ENCODE data around the gene NUP188. TPM values are rescaled to one million over a fixed set of nuclear protein-coding genes. Genes with fewer than 3 reads are reported as not detected.

Gene NUP188
- total and polyA plus RNA-seq, 2 donors (not counting 1 experiment from before 2014, with no cell fraction given), result 42.8 to 83.6 TPM

Other genes with a start within 250 kb of the NUP188 start
- 3.7 and 4.2 TPM in 2 replicates for gene PKN3, start 245.2 kb upstream of the NUP188 start, total RNA-seq
- 1.4 and 1.8 TPM in 2 replicates for gene PKN3, start 245.2 kb upstream of the NUP188 start, polyA plus RNA-seq
- gene ZDHHC12, start 223.6 kb upstream of the NUP188 start, total RNA-seq, result 25.3 and 28.5 TPM in 2 replicates
- 31.0 and 47.0 TPM in 2 replicates for gene ZDHHC12, start 223.6 kb upstream of the NUP188 start, polyA plus RNA-seq
- gene ZER1, start 175.8 kb upstream of the NUP188 start, total RNA-seq, result 42.2 and 44.0 TPM in 2 replicates
- gene ZER1, start 175.8 kb upstream of the NUP188 start, polyA plus RNA-seq, result 22.8 and 26.9 TPM in 2 replicates
- gene TBC1D13, start 160.4 kb upstream of the NUP188 start, total RNA-seq, result 29.1 and 31.8 TPM in 2 replicates
- gene TBC1D13, start 160.4 kb upstream of the NUP188 start, polyA plus RNA-seq, result 25.3 and 28.8 TPM in 2 replicates
- gene ENDOG, start 129.2 kb upstream of the NUP188 start, total RNA-seq, result 17.1 and 19.3 TPM in 2 replicates
- gene ENDOG, start 129.2 kb upstream of the NUP188 start, polyA plus RNA-seq, result 2.9 and 12.5 TPM in 2 replicates
- gene SPOUT1, start 117.9 kb upstream of the NUP188 start, total RNA-seq, result 70.0 and 73.0 TPM in 2 replicates
- gene SPOUT1, start 117.9 kb upstream of the NUP188 start, polyA plus RNA-seq, result 61.3 and 86.4 TPM in 2 replicates
- gene KYAT1, start 65.7 kb upstream of the NUP188 start, total RNA-seq, result 6.4 and 7.0 TPM in 2 replicates
- 13.4 and 16.2 TPM in 2 replicates for gene KYAT1, start 65.7 kb upstream of the NUP188 start, polyA plus RNA-seq
- gene LRRC8A, start 65.6 kb upstream of the NUP188 start, total RNA-seq, result 14.5 and 15.1 TPM in 2 replicates
- gene LRRC8A, start 65.6 kb upstream of the NUP188 start, polyA plus RNA-seq, result 13.1 and 23.1 TPM in 2 replicates
- 0.96 and 1.5 TPM in 2 replicates for gene PHYHD1, start 26.7 kb upstream of the NUP188 start, total RNA-seq
- 2.0 and 4.4 TPM in 2 replicates for gene PHYHD1, start 26.7 kb upstream of the NUP188 start, polyA plus RNA-seq
- gene DOLK, start 96 bp upstream of the NUP188 start, total RNA-seq, result 11.1 and 12.2 TPM in 2 replicates
- 1.9 and 3.0 TPM in 2 replicates for gene DOLK, start 96 bp upstream of the NUP188 start, polyA plus RNA-seq
- gene SH3GLB2, start 80.6 kb downstream of the NUP188 start, total RNA-seq, result 110 and 111 TPM in 2 replicates
- gene SH3GLB2, start 80.6 kb downstream of the NUP188 start, polyA plus RNA-seq, result 174 and 176 TPM in 2 replicates
- gene MIGA2, start 88.9 kb downstream of the NUP188 start, total RNA-seq, result 71.6 and 78.1 TPM in 2 replicates
- gene MIGA2, start 88.9 kb downstream of the NUP188 start, polyA plus RNA-seq, result 62.1 and 85.3 TPM in 2 replicates
- gene DOLPP1, start 133.4 kb downstream of the NUP188 start, total RNA-seq, result 4.7 and 7.1 TPM in 2 replicates
- gene DOLPP1, start 133.4 kb downstream of the NUP188 start, polyA plus RNA-seq, result 7.9 and 8.6 TPM in 2 replicates
- 11.8 and 14.1 TPM in 2 replicates for gene CRAT, start 163.1 kb downstream of the NUP188 start, total RNA-seq
- 8.0 and 9.0 TPM in 2 replicates for gene CRAT, start 163.1 kb downstream of the NUP188 start, polyA plus RNA-seq
- gene PTPA, start 163.7 kb downstream of the NUP188 start, total RNA-seq, result 72.8 and 73.9 TPM in 2 replicates
- 26.0 and 35.0 TPM in 2 replicates for gene PTPA, start 163.7 kb downstream of the NUP188 start, polyA plus RNA-seq
- 12.9 and 13.2 TPM in 2 replicates for gene IER5L, start 230.6 kb downstream of the NUP188 start, total RNA-seq
- 1.3 and 1.5 TPM in 2 replicates for gene IER5L, start 230.6 kb downstream of the NUP188 start, polyA plus RNA-seq

Data from B cell (primary cell).